ENCODE results near the gene FOSL2.

Gene FOSL2

GRCh38 chr2:28403370-28403956 is 10.8 kb downstream of the FOSL2 start:
- in situ Hi-C loops (cut with MboI; ENCODE audit: low sequenced_read_pairs, unreplicated experiment), result no loop called here
- DNase-seq (ENCODE audit: low spot score), result no peak
- TF ChIP-seq CTCF (IDR thresholded peaks at IDR 0.05; ENCODE audit: borderline replicate concordance, control extremely low read depth, extremely low read depth, insufficient read depth, missing control alignments), result no peak

GRCh38 chr2:28404086-28404485 is 11.4 kb downstream of the FOSL2 start:
- no peak for TF ChIP-seq CTCF (IDR thresholded peaks at IDR 0.05; ENCODE audit: borderline replicate concordance, control extremely low read depth, extremely low read depth, insufficient read depth, missing control alignments)
- in situ Hi-C loops (cut with MboI; ENCODE audit: low sequenced_read_pairs, unreplicated experiment), result no loop called here
- DNase-seq (ENCODE audit: low spot score), result no peak

- in situ Hi-C loops (cut with MboI; ENCODE audit: low sequenced_read_pairs, unreplicated experiment), result no loop called here
- no peak for TF ChIP-seq CTCF (IDR thresholded peaks at IDR 0.05; ENCODE audit: borderline replicate concordance, control extremely low read depth, extremely low read depth, insufficient read depth, missing control alignments)
- no peak for DNase-seq (ENCODE audit: low spot score)
Measured at GRCh38 chr2:28405537-28405936, 12.9 kb downstream of the FOSL2 start.

- no peak for DNase-seq (ENCODE audit: low spot score)
- in situ Hi-C loops (cut with MboI; ENCODE audit: low sequenced_read_pairs, unreplicated experiment), result no loop called here
- no peak for TF ChIP-seq CTCF (IDR thresholded peaks at IDR 0.05; ENCODE audit: borderline replicate concordance, control extremely low read depth, extremely low read depth, insufficient read depth, missing control alignments)
Measured at GRCh38 chr2:28406276-28407096, 13.8 kb downstream of the FOSL2 start.

- TF ChIP-seq CTCF (IDR thresholded peaks at IDR 0.05; ENCODE audit: borderline replicate concordance, control extremely low read depth, extremely low read depth, insufficient read depth, missing control alignments), result no peak
- in situ Hi-C loops (cut with MboI; ENCODE audit: low sequenced_read_pairs, unreplicated experiment), result no loop called here
- no peak for DNase-seq (ENCODE audit: low spot score)
Measured at GRCh38 chr2:28407131-28407975, 14.7 kb downstream of the FOSL2 start.

GRCh38 chr2:28407976-28408690 is 15.5 kb downstream of the FOSL2 start:
- in situ Hi-C loops (cut with MboI; ENCODE audit: low sequenced_read_pairs, unreplicated experiment), result no loop called here
- TF ChIP-seq CTCF (IDR thresholded peaks at IDR 0.05; ENCODE audit: borderline replicate concordance, control extremely low read depth, extremely low read depth, insufficient read depth, missing control alignments), result no peak
- DNase-seq (ENCODE audit: low spot score), result no peak

Data from GM13976 (cell line).